Measurements from ENCODE around the gene TUNAR. TPM values are rescaled to one million over a fixed set of nuclear protein-coding genes. Genes with fewer than 3 reads are reported as not detected.

TUNAR gene
- not detected for polyA plus RNA-seq

- Mint-ChIP-seq H3K9me3 (no peaks in the 10 kb centered on the region), H3K27ac (no peak within 1 kb of the TSS), H3K36me3 (no peaks in the 10 kb centered on the region), H3K4me3 (peak within 1 kb of the TSS in 1 of 4 donors; percentile 72), H3K27me3 (peaks cover 33% of the 10 kb centered on the region), H3K4me1 (peaks cover 0 to 2% (median 1%) of the 10 kb centered on the region in 3 donors)
Measured at GRCh38 chr14:95876761-95877538, at the start of gene TUNAR. TUNAR (plus strand) TSS chr14:95876832.

GRCh38 chr14:95828649-95829265, 47.9 kb upstream of the TUNAR start:
- Mint-ChIP-seq H3K36me3 (no peaks in the 10 kb centered on the region), H3K4me3 (no peak overlapping the region), H3K9me3 (no peaks in the 10 kb centered on the region), H3K4me1 (no peaks in the 10 kb centered on the region), H3K27me3 (peaks cover 8% of the 10 kb centered on the region), H3K27ac (no peak overlapping the region)

GRCh38 chr14:95829321-95829720, 47.3 kb upstream of the TUNAR start:
- Mint-ChIP-seq H3K4me3 (no peak overlapping the region), H3K27ac (no peak overlapping the region), H3K27me3 (peaks cover 8% of the 10 kb centered on the region), H3K4me1 (no peaks in the 10 kb centered on the region), H3K36me3 (no peaks in the 10 kb centered on the region), H3K9me3 (no peaks in the 10 kb centered on the region)

GRCh38 chr14:95830386-95830785, 46.2 kb upstream of the TUNAR start:
- peaks cover 0 to 2% (median 0%) of the 10 kb centered on the region in 3 donors for H3K4me1 Mint-ChIP-seq
- no peaks in the 10 kb centered on the region for H3K9me3 Mint-ChIP-seq
- H3K4me3 Mint-ChIP-seq: no peak overlapping the region
- H3K27me3 Mint-ChIP-seq: peaks cover 8% of the 10 kb centered on the region
- H3K36me3 Mint-ChIP-seq: no peaks in the 10 kb centered on the region
- no peak overlapping the region for H3K27ac Mint-ChIP-seq

GRCh38 chr14:95831041-95831440, 45.6 kb upstream of the TUNAR start:
- Mint-ChIP-seq H3K4me1 (peaks cover 0 to 2% (median 0%) of the 10 kb centered on the region in 3 donors), H3K4me3 (no peak overlapping the region), H3K9me3 (no peaks in the 10 kb centered on the region), H3K36me3 (no peaks in the 10 kb centered on the region), H3K27ac (no peak overlapping the region), H3K27me3 (peaks cover 8% of the 10 kb centered on the region)

- Mint-ChIP-seq H3K4me1 (peaks cover 0 to 2% (median 0%) of the 10 kb centered on the region in 3 donors), H3K27ac (no peak overlapping the region), H3K36me3 (no peaks in the 10 kb centered on the region), H3K27me3 (peaks cover 8% of the 10 kb centered on the region), H3K4me3 (no peak overlapping the region), H3K9me3 (no peaks in the 10 kb centered on the region)
Measured at GRCh38 chr14:95831468-95831867, 45.2 kb upstream of the TUNAR start.

GRCh38 chr14:95832012-95832411, 44.6 kb upstream of the TUNAR start:
- Mint-ChIP-seq H3K27ac (no peak overlapping the region), H3K36me3 (no peaks in the 10 kb centered on the region), H3K27me3 (peaks cover 8% of the 10 kb centered on the region), H3K9me3 (no peaks in the 10 kb centered on the region), H3K4me3 (no peak overlapping the region), H3K4me1 (peaks cover 0 to 2% (median 0%) of the 10 kb centered on the region in 3 donors)

GRCh38 chr14:95833429-95833828, 43.2 kb upstream of the TUNAR start:
- H3K4me1 Mint-ChIP-seq: peaks cover 0 to 2% (median 0%) of the 10 kb centered on the region in 3 donors

GRCh38 chr14:95834496-95834895, 42.1 kb upstream of the TUNAR start:
- Mint-ChIP-seq H3K27ac (no peak overlapping the region), H3K4me3 (no peak overlapping the region), H3K9me3 (peaks cover 2 to 3% (median 2%) of the 10 kb centered on the region in 3 donors), H3K27me3 (peaks cover 7% of the 10 kb centered on the region), H3K36me3 (no peaks in the 10 kb centered on the region), H3K4me1 (peaks cover 0 to 2% (median 0%) of the 10 kb centered on the region in 3 donors)

More at GRCh38 chr14:95833429-95833828, 43.2 kb upstream of the TUNAR start:
- Mint-ChIP-seq H3K4me3 (no peak overlapping the region), H3K9me3 (peaks cover 2 to 3% (median 2%) of the 10 kb centered on the region in 3 donors), H3K27me3 (peaks cover 8% of the 10 kb centered on the region), H3K36me3 (no peaks in the 10 kb centered on the region), H3K27ac (no peak overlapping the region)

GRCh38 chr14:95835121-95835730, 41.4 kb upstream of the TUNAR start:
- peaks cover 6% of the 10 kb centered on the region for H3K27me3 Mint-ChIP-seq
- no peak overlapping the region for H3K27ac Mint-ChIP-seq
- no peaks in the 10 kb centered on the region for H3K36me3 Mint-ChIP-seq
- H3K4me3 Mint-ChIP-seq: no peak overlapping the region
- peaks cover 2 to 3% (median 2%) of the 10 kb centered on the region in 3 donors for H3K9me3 Mint-ChIP-seq
- peaks cover 0 to 2% (median 0%) of the 10 kb centered on the region in 3 donors for H3K4me1 Mint-ChIP-seq

GRCh38 chr14:95838862-95839261, 37.8 kb upstream of the TUNAR start:
- Mint-ChIP-seq H3K9me3 (peaks cover 2 to 5% (median 3%) of the 10 kb centered on the region in 3 donors), H3K27me3 (no peaks in the 10 kb centered on the region)

GRCh38 chr14:95840094-95840700, 36.4 kb upstream of the TUNAR start:
- Mint-ChIP-seq H3K9me3 (peaks cover 2 to 5% (median 3%) of the 10 kb centered on the region in 3 donors), H3K27ac (no peak overlapping the region)

More at GRCh38 chr14:95838862-95839261, 37.8 kb upstream of the TUNAR start:
- Mint-ChIP-seq H3K4me3 (no peak overlapping the region), H3K27ac (no peak overlapping the region), H3K4me1 (peaks cover 0 to 2% (median 0%) of the 10 kb centered on the region in 3 donors), H3K36me3 (no peaks in the 10 kb centered on the region)

GRCh38 chr14:95841668-95842067, 35.0 kb upstream of the TUNAR start:
- Mint-ChIP-seq H3K4me1 (no peaks in the 10 kb centered on the region), H3K4me3 (no peak overlapping the region), H3K27ac (no peak overlapping the region), H3K36me3 (no peaks in the 10 kb centered on the region), H3K9me3 (peaks cover 2 to 10% (median 5%) of the 10 kb centered on the region in 3 donors), H3K27me3 (peaks cover 1% of the 10 kb centered on the region)

More at GRCh38 chr14:95840094-95840700, 36.4 kb upstream of the TUNAR start:
- Mint-ChIP-seq H3K4me3 (no peak overlapping the region), H3K27me3 (peaks cover 1% of the 10 kb centered on the region), H3K4me1 (no peaks in the 10 kb centered on the region), H3K36me3 (no peaks in the 10 kb centered on the region)

- no peaks in the 10 kb centered on the region for H3K4me1 Mint-ChIP-seq
- H3K4me3 Mint-ChIP-seq: no peak overlapping the region
- H3K36me3 Mint-ChIP-seq: no peaks in the 10 kb centered on the region
- H3K9me3 Mint-ChIP-seq: peaks cover 0 to 14% (median 6%) of the 10 kb centered on the region in 3 donors
- peaks cover 10% of the 10 kb centered on the region for H3K27me3 Mint-ChIP-seq
- no peak overlapping the region for H3K27ac Mint-ChIP-seq
Measured at GRCh38 chr14:95849761-95850160, 26.9 kb upstream of the TUNAR start.

GRCh38 chr14:95850429-95850828, 26.2 kb upstream of the TUNAR start:
- H3K4me3 Mint-ChIP-seq: no peak overlapping the region
- H3K36me3 Mint-ChIP-seq: no peaks in the 10 kb centered on the region
- peaks cover 0 to 13% (median 6%) of the 10 kb centered on the region in 3 donors for H3K9me3 Mint-ChIP-seq
- H3K27ac Mint-ChIP-seq: no peak overlapping the region
- H3K27me3 Mint-ChIP-seq: peaks cover 10% of the 10 kb centered on the region
- H3K4me1 Mint-ChIP-seq: no peaks in the 10 kb centered on the region

Measured in IgD-negative memory B cell (primary cell).